Aorta (tissue), 5 donors: ENCODE data around the gene DCUN1D3. TPM values are rescaled to one million over a fixed set of nuclear protein-coding genes. Genes with fewer than 3 reads are reported as not detected.
"Not testable (repeated sequence)": the region's sequence is repeated elsewhere in the genome, so short reads cannot be mapped to it uniquely, and the experiment has no call there.

Experiments used
- ATAC-seq: fragments of 200-7000 bp; cut with Tn5 transposase; one replicate; pipeline ENCODE4 v1.9.1; 2022; ENCODE audit warnings: moderate library complexity; ENCODE audit not compliant: low FRiP score
- DNase-seq, 2 donors: peaks; one replicate each; pipeline ENCODE4 v3.0.0-alpha.2; 2020
- H3K27ac ChIP-seq, 2 donors: one replicate each; pipeline ENCODE4 v1.5.1; 2013; ENCODE audit warnings: low read length in 2 of 2, mild to moderate bottlenecking in 2 of 2, moderate library complexity in 2 of 2, control low read depth in 1 of 2, inconsistent platforms in 1 of 2, low read depth in 1 of 2
- H3K27me3 ChIP-seq, 2 donors: one replicate each; pipeline ENCODE4 v1.6.1; 2013; ENCODE audit warnings: control low read depth in 1 of 2, low read length in 1 of 2, mild to moderate bottlenecking in 1 of 2, moderate library complexity in 1 of 2; ENCODE audit not compliant: insufficient read depth in 2 of 2, control insufficient read depth in 1 of 2
- H3K36me3 ChIP-seq, 2 donors: one replicate each; pipeline ENCODE4 v1.6.1; 2013; ENCODE audit warnings: control low read depth in 1 of 2, low read length in 1 of 2, mild to moderate bottlenecking in 1 of 2; ENCODE audit not compliant: insufficient read depth in 2 of 2, control insufficient read depth in 1 of 2
- H3K4me1 ChIP-seq, 2 donors: one replicate each; pipeline ENCODE4 v1.6.1; 2013; ENCODE audit warnings: low read length in 2 of 2, control low read depth in 1 of 2, mild to moderate bottlenecking in 1 of 2, moderate library complexity in 1 of 2; ENCODE audit not compliant: insufficient read depth in 2 of 2, control insufficient read depth in 1 of 2
- H3K4me3 ChIP-seq, 2 donors: one replicate each; pipeline ENCODE4 v1.5.1; 2013; ENCODE audit warnings: low read length in 2 of 2, control low read depth in 1 of 2, mild to moderate bottlenecking in 1 of 2
- H3K9me3 ChIP-seq: one replicate; pipeline ENCODE4 v1.6.1; 2013; ENCODE audit warnings: mild to moderate bottlenecking, low read length; ENCODE audit not compliant: control insufficient read depth
- WGBS, 2 donors: extraction: QIAGEN DNeasy Blood & Tissue Kit; methylation state at CpG; one replicate each; pipeline ENCODE4 v1.1.7; 2013; 5-methylcytosine and 5-hydroxymethylcytosine counted together
- intact Hi-C, 2 donors: fragments of 100-400 bp; cut with DNase I; formaldehyde crosslinking; loops; one replicate each; pipeline versions ENCODE4 v1.14.2 to v1.15.0; 2022
- long read RNA-seq, 2 donors: library from polyadenylated mRNA; unstranded; transcript quantifications; one replicate each; pipeline ENCODE4 v2.0.0, GENCODE V29; 2020 to 2021
- polyA plus RNA-seq, 2 donors: library from polyadenylated mRNA; stranded (reverse); fragments of 200-250 nt; gene quantifications; one replicate each; pipeline ENCODE4 v1.2.3, GENCODE V29; 2013
- total RNA-seq, 2 donors: library from RNA; stranded (reverse); fragmentation: NEBNext Ultra II Directional; extraction: Animal tissue kit (Norgen Biotek cat#: 25700); gene quantifications; one replicate each; pipeline ENCODE4 v1.2.1, GENCODE V29; 2021
- donor health status: healthy with polysubstance abuse.
- donor health status: Bipolar disorder and iron deficiency.
- donor health status: DM: no; HTN: no; CAD: no.
- donor health status: DM: no; HTN: no; CAD: no.
- donor health status: DM: yes; HTN: yes; CAD: no.

The DCUN1D3 gene
- total RNA-seq (10 to 100 TPM; 29.5 to 54.5 TPM), polyA plus RNA-seq (1 to 10 TPM; 3.9 to 4.1 TPM)
- long read RNA-seq, donor 1, full-length matches to known transcripts = 5 of 17 reads
- long read RNA-seq, donor 1, partial matches to known transcripts = 0 of 17 reads
- long read RNA-seq, donor 1, other reads (novel, unspliced or antisense) = 12 of 17 reads
- long read RNA-seq, donor 2, partial matches to known transcripts = 1 of 5 reads
- long read RNA-seq, donor 2, other reads (novel, unspliced or antisense) = 4 of 5 reads

- intact Hi-C loops = loop anchor here in 1 of 2 donors (5.0 to 10.0 kb wide), 2 partner anchors 33 to 1304 kb away; partner anchors contain the start of gene EEF2K
Observed at GRCh38 chr16:20900299-20901067, at the start of gene DCUN1D3, which contains the start of gene LYRM1. Gene DCUN1D3 (minus strand): TSS chr16:20900358. CDS start chr16:20862538, 37,820 bp downstream. Gene LYRM1 (plus strand): TSS chr16:20900771. CDS start chr16:20915556, 14,785 bp downstream.

GRCh38 chr16:20949660-20950059, 49.5 kb upstream of the DCUN1D3 start:
- Histone ChIP-seq H3K27me3 (no peaks in the 10 kb centered on the region), H3K9me3 (no peaks in the 10 kb centered on the region), H3K4me3 (no peak overlapping the region), H3K27ac (no peak overlapping the region), H3K36me3 (no peaks in the 10 kb centered on the region), H3K4me1 (no peaks in the 10 kb centered on the region)
- intact Hi-C loops = loop anchor here in 1 of 2 donors (10.0 kb wide), 2 partner anchors 55 to 95 kb away; no protein-coding TSS in a partner anchor
- no peak for ATAC-seq
- DNase-seq = no peak
- WGBS, 2 donors = 77 to 82% methylated on average over 3 of the region's 3 CpGs

More at GRCh38 chr16:20900299-20901067, at the start of gene DCUN1D3, which contains the start of gene LYRM1:
- Histone ChIP-seq H3K36me3 (peaks cover 0 to 2% of the 10 kb centered on the region in 2 donors), H3K27ac (peak within 1 kb of the TSS; percentile 82 to 91), H3K9me3 (no peaks in the 10 kb centered on the region), H3K4me1 (peaks cover 4 to 25% of the 10 kb centered on the region in 2 donors), H3K27me3 (no peaks in the 10 kb centered on the region), H3K4me3 (peak within 1 kb of the TSS; percentile 52 to 91)
- peak; percentile 97 to 98 for DNase-seq
- WGBS, 2 donors = 0% methylated on average over 62 of the region's 62 CpGs
- ATAC-seq = peak; percentile 95

- no peak overlapping the region for H3K4me3 ChIP-seq
- no peaks in the 10 kb centered on the region for H3K27me3 ChIP-seq
- no peaks in the 10 kb centered on the region for H3K36me3 ChIP-seq
- 89 to 93% methylated on average over 9 of the region's 9 CpGs for WGBS, 2 donors
- no peaks in the 10 kb centered on the region for H3K9me3 ChIP-seq
- no peak overlapping the region for H3K27ac ChIP-seq
- intact Hi-C loops = loop anchor here in 1 of 2 donors (10.0 kb wide), 2 partner anchors 56 to 94 kb away; no protein-coding TSS in a partner anchor
- DNase-seq (no peak), ATAC-seq (no peak)
- H3K4me1 ChIP-seq = no peaks in the 10 kb centered on the region
Observed at GRCh38 chr16:20948444-20948843, 48.3 kb upstream of the DCUN1D3 start.

GRCh38 chr16:20946015-20946629, 46.0 kb upstream of the DCUN1D3 start:
- no peak overlapping the region for H3K4me3 ChIP-seq
- no peaks in the 10 kb centered on the region for H3K9me3 ChIP-seq
- no peak for DNase-seq
- intact Hi-C loops = loop anchor here in 1 of 2 donors (10.0 kb wide), 2 partner anchors 59 to 91 kb away; no protein-coding TSS in a partner anchor
- H3K4me1 ChIP-seq = no peaks in the 10 kb centered on the region
- no peak for ATAC-seq
- H3K27ac ChIP-seq = no peak overlapping the region
- 89 to 92% methylated on average over 8 of the region's 8 CpGs for WGBS, 2 donors
- H3K27me3 ChIP-seq = no peaks in the 10 kb centered on the region
- H3K36me3 ChIP-seq = no peaks in the 10 kb centered on the region

GRCh38 chr16:20945575-20945875, 45.4 kb upstream of the DCUN1D3 start:
- not testable (repeated sequence) for H3K4me1 ChIP-seq, H3K4me3 ChIP-seq, H3K9me3 ChIP-seq, H3K36me3 ChIP-seq, ATAC-seq, H3K27ac ChIP-seq, H3K27me3 ChIP-seq, DNase-seq
- 94 to 96% methylated on average over 11 of the region's 11 CpGs for WGBS, 2 donors
- intact Hi-C loops = loop anchor here in 1 of 2 donors (10.0 kb wide), 2 partner anchors 59 to 91 kb away; no protein-coding TSS in a partner anchor

- H3K36me3 ChIP-seq = no peaks in the 10 kb centered on the region
- ATAC-seq (no peak), DNase-seq (no peak)
- whole genome bisulfite sequencing, 2 donors = 84 to 87% methylated on average over 5 of the region's 5 CpGs
- H3K9me3 ChIP-seq = no peaks in the 10 kb centered on the region
- H3K27ac ChIP-seq = no peak overlapping the region
- no peaks in the 10 kb centered on the region for H3K27me3 ChIP-seq
- no peaks in the 10 kb centered on the region for H3K4me1 ChIP-seq
- intact Hi-C loops = loop anchor here in 1 of 2 donors (10.0 kb wide), 2 partner anchors 60 to 90 kb away; no protein-coding TSS in a partner anchor
- H3K4me3 ChIP-seq = no peak overlapping the region
Observed at GRCh38 chr16:20944861-20945574, 44.9 kb upstream of the DCUN1D3 start.

GRCh38 chr16:20942256-20942655, 42.1 kb upstream of the DCUN1D3 start:
- intact Hi-C loops = loop anchor here in 1 of 2 donors (10.0 kb wide), 2 partner anchors 63 to 87 kb away; no protein-coding TSS in a partner anchor
- H3K9me3 ChIP-seq = no peaks in the 10 kb centered on the region
- no peak overlapping the region for H3K27ac ChIP-seq
- no peak for ATAC-seq
- H3K4me1 ChIP-seq = no peaks in the 10 kb centered on the region
- no peak for DNase-seq
- no peaks in the 10 kb centered on the region for H3K36me3 ChIP-seq
- 92 to 93% methylated on average over 4 of the region's 4 CpGs for WGBS, 2 donors
- no peaks in the 10 kb centered on the region for H3K27me3 ChIP-seq
- no peak overlapping the region for H3K4me3 ChIP-seq

GRCh38 chr16:20941636-20941926, 41.4 kb upstream of the DCUN1D3 start:
- H3K4me3 ChIP-seq = no peak overlapping the region
- WGBS, 2 donors = 96% methylated on average over 6 of the region's 6 CpGs
- H3K27ac ChIP-seq = no peak overlapping the region

More at GRCh38 chr16:20941636-20941926, 41.4 kb upstream of the DCUN1D3 start:
- Histone ChIP-seq H3K36me3 (no peaks in the 10 kb centered on the region), H3K9me3 (no peaks in the 10 kb centered on the region), H3K4me1 (no peaks in the 10 kb centered on the region), H3K27me3 (no peaks in the 10 kb centered on the region)
- ATAC-seq (no peak), DNase-seq (no peak)
- intact Hi-C loops = loop anchor here in 1 of 2 donors (10.0 kb wide), 2 partner anchors 63 to 87 kb away; no protein-coding TSS in a partner anchor
